ENCODE measurements around the gene TSSK6.

Gene TSSK6

GRCh38 chr19:19514881-19515641 is at the start of gene TSSK6:
TSSK6 (minus strand) TSS chr19:19515548; CDS start chr19:19515427, 121 bp downstream.
- Mint-ChIP-seq H3K27me3 (no peaks in the 10 kb centered on the region), H3K27ac (peak within 1 kb of the TSS; percentile 92), H3K9me3 (no peaks in the 10 kb centered on the region), H3K4me3 (peak within 1 kb of the TSS; percentile 92), H3K4me1 (peaks cover 27% of the 10 kb centered on the region), H3K36me3 (ENCODE audit: low read depth) (peaks cover 13% of the 10 kb centered on the region)
- ATAC-seq: no peak
- DNase-seq: no peak

DNA sequence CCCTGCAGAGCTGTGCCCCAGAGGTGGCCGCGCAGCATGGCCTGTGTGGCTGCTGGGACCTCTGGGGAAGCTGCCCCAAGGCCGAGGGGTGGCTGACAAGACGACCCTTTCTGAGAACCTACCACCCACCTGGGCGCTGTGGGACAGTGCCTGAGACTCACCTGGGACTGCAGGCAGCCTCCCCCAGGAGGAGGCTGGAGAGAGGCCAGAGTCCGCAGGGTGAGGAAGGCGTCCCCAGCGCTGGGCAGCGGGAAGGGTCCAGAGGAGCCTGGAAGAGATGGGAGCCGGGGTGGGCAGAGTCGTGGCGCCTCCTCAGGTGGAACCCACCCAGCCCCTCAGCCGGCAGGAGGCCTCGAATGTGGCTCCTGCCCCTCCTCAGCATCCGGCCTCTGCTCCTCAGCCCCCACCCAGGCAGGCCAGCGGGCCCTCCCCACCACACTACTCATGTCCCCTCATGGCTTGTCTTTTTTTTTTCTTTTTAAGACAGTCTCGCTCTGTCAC is 48.0 kb upstream of the TSSK6 start:
- Mint-ChIP-seq H3K4me3 (no peak overlapping the region), H3K36me3 (ENCODE audit: low read depth) (peaks cover 6% of the 10 kb centered on the region), H3K4me1 (no peaks in the 10 kb centered on the region), H3K27ac (no peak overlapping the region), H3K27me3 (no peaks in the 10 kb centered on the region), H3K9me3 (no peaks in the 10 kb centered on the region)
- ATAC-seq: no peak
- DNase-seq: no peak

DNA sequence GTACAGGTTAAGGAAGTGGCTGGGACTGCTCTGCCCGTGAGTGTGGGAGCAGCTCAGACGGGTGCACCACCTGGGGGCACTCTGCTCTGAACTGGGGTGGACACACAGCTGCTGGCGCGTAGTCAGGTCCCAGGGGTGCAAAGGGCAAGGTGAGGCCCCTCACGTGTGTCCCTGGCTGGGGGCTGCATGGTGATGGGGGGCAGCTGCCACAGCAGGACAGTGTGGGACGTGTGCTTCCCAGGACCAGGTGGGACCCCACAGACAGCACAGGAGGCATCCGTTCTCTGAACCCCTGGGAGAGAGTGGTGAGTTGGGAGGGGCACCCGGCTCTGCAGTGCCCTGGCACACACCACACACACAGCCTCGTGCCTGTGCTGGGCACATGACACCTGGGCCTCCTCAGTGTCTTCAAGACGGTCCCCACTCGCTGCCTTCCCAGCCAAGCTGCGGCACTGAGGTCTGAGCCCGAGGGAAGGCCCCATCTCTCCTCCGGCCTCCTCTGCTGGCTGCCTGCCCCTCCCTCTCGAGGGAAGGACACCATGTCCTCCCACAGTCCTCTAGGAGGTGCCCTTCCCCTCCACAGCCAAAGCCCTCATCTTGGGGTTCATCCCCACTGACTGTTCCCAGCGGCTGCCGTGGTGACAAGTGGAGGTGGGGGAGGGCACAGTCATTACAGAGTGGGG is 47.5 kb upstream of the TSSK6 start:
- Mint-ChIP-seq H3K4me1 (no peaks in the 10 kb centered on the region), H3K4me3 (no peak overlapping the region), H3K27ac (no peak overlapping the region), H3K9me3 (no peaks in the 10 kb centered on the region), H3K36me3 (ENCODE audit: low read depth) (peaks cover 6% of the 10 kb centered on the region), H3K27me3 (no peaks in the 10 kb centered on the region)
- peak; percentile 56 for ATAC-seq
- DNase-seq: peak; percentile 28

DNA sequence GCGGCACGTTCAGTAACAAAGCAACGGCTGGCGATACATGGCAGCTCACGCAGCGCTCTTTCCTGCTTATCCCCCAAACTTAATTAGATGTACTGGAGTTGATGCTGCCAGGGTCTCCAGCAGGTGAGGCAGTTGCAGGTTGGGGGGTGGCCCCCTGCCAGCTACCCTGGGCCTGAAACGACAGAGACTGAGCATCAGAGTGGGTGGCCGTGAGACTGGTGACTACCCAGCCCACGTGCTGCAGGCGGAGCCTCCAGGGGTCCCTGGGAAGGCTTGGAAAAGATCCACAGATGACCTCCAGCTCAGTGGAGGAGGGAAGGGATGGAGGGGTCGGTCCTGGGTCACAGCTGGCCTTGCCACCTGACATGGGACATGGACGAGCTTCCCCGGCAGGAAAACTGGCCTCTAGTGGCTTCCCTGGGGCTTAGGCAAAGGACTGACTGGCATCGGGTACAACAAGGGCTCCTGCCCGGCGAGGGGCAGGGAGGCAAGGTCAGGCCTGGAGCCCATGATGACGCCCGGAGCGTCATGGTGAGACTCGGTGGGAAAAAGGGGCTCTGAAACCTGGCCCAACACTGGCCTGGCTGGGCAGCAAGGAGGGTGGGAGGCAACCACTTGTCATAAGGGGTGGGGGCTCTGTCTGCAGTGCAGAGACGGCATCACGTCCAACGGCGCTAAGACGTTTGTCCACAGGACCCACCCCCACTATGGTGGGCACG is 46.8 kb upstream of the TSSK6 start:
- Mint-ChIP-seq H3K4me1 (no peaks in the 10 kb centered on the region), H3K27ac (no peak overlapping the region), H3K4me3 (no peak overlapping the region), H3K36me3 (ENCODE audit: low read depth) (peaks cover 6% of the 10 kb centered on the region), H3K9me3 (no peaks in the 10 kb centered on the region), H3K27me3 (no peaks in the 10 kb centered on the region)
- ATAC-seq: no peak
- DNase-seq: no peak

GRCh38 chr19:19559931-19560330 is 44.6 kb upstream of the TSSK6 start:
- H3K27me3 Mint-ChIP-seq: no peaks in the 10 kb centered on the region
- peaks cover 6% of the 10 kb centered on the region for H3K36me3 Mint-ChIP-seq (ENCODE audit: low read depth)
- H3K4me1 Mint-ChIP-seq: no peaks in the 10 kb centered on the region
- no peak overlapping the region for H3K27ac Mint-ChIP-seq
- no peaks in the 10 kb centered on the region for H3K9me3 Mint-ChIP-seq
- H3K4me3 Mint-ChIP-seq: no peak overlapping the region
- no peak for ATAC-seq
- no peak for DNase-seq

DNA sequence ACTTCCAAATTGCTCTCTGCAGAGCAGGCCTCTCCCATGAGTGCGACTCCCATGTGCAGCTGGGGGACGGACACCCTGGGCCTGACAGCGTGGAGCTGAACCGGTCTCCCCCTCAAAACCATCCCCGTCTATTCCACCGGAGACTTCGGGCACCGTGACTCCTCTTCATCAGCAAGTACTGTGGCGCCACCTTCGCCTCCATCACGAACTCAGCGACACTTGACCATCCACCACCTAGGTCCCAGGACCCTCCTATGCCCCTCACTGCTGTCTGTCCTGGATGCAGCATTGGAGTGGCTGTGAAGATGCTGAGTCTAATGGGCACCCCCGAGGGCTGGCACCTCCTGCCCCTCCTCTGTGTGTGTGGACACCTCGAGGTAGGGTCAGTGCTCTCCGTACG is 43.3 kb upstream of the TSSK6 start:
- H3K9me3 Mint-ChIP-seq: no peaks in the 10 kb centered on the region
- DNase-seq (no peak), ATAC-seq (no peak)
- no peak overlapping the region for H3K27ac Mint-ChIP-seq
- no peaks in the 10 kb centered on the region for H3K36me3 Mint-ChIP-seq (ENCODE audit: low read depth)
- H3K4me3 Mint-ChIP-seq: no peak overlapping the region
- no peaks in the 10 kb centered on the region for H3K4me1 Mint-ChIP-seq
- no peaks in the 10 kb centered on the region for H3K27me3 Mint-ChIP-seq

DNA sequence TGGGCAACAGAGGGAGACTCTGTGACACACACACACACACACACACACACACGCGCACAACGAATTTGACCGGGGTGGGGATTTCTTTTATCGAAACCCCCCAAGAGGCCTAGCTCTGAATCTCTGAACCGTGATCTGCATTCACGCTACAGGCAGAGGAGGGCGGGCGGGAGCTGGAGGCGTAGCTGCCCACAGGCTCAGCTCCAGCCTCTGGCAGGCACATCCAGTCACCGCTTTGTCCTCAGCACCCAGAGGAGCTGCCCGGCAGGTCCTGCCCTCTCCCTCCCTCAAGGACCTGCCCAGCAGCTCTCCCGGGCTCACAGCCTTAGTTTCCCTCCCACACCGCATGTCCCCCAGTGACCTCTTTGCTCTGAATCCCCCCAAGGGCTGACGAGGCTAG is 42.7 kb upstream of the TSSK6 start:
- ATAC-seq: no peak
- DNase-seq: no peak
- H3K27me3 Mint-ChIP-seq: no peaks in the 10 kb centered on the region
- H3K36me3 Mint-ChIP-seq (ENCODE audit: low read depth): no peaks in the 10 kb centered on the region
- no peaks in the 10 kb centered on the region for H3K4me1 Mint-ChIP-seq
- H3K27ac Mint-ChIP-seq: no peak overlapping the region
- no peak overlapping the region for H3K4me3 Mint-ChIP-seq
- H3K9me3 Mint-ChIP-seq: no peaks in the 10 kb centered on the region

GRCh38 chr19:19554074-19555023 is 39.0 kb upstream of the TSSK6 start:
- peak; percentile 70 for ATAC-seq
- Mint-ChIP-seq H3K9me3 (no peaks in the 10 kb centered on the region), H3K27me3 (no peaks in the 10 kb centered on the region), H3K36me3 (ENCODE audit: low read depth) (no peaks in the 10 kb centered on the region), H3K4me1 (no peaks in the 10 kb centered on the region), H3K4me3 (no peak overlapping the region), H3K27ac (no peak overlapping the region)
- DNase-seq: peak; percentile 78

DNA sequence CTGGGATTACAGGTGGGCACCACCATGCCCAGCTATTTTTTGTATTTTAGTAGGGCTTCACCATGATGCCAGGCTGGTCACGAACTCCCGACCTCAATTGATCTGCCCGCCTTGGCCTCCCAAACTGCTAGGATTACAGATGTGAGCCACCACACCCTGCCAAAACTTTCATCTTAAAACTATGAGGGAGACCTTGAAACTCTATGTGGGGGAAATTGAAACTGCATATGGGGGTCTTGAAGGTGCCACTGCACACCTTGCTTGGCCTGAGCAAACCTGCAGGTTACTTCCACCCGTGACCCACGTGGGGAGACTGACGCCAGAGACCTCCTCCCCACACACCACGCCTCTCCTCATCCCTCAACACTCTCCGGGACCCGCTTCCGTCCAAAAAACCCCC is 38.3 kb upstream of the TSSK6 start:
- DNase-seq: no peak
- Mint-ChIP-seq H3K9me3 (no peaks in the 10 kb centered on the region), H3K4me3 (no peak overlapping the region), H3K27ac (no peak overlapping the region), H3K36me3 (ENCODE audit: low read depth) (no peaks in the 10 kb centered on the region), H3K27me3 (peaks cover 3% of the 10 kb centered on the region), H3K4me1 (no peaks in the 10 kb centered on the region)
- no peak for ATAC-seq

GRCh38 chr19:19552798-19553197 is 37.5 kb upstream of the TSSK6 start:
- no peak overlapping the region for H3K4me3 Mint-ChIP-seq
- no peaks in the 10 kb centered on the region for H3K4me1 Mint-ChIP-seq
- no peak for ATAC-seq

DNA sequence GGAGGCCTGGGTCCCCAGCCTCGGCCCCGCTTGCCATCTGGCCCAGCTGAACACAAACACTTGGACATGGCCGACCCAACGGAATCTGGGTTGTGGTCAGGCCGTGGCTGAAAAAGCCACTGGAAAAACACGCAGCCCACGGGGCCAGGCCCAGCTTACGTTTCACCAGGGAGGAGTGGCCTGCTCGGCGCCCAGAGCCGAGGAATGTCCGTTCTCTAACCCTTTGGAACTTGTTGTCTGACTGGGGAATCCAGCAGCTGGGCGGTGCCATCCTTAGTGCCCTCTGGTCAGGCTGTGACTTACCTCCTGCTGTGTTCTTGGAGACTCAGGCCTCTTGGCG is 36.5 kb upstream of the TSSK6 start:
- Mint-ChIP-seq H3K27me3 (peaks cover 3% of the 10 kb centered on the region), H3K27ac (no peak overlapping the region), H3K4me1 (no peaks in the 10 kb centered on the region), H3K4me3 (no peak overlapping the region), H3K9me3 (no peaks in the 10 kb centered on the region), H3K36me3 (ENCODE audit: low read depth) (no peaks in the 10 kb centered on the region)
- ATAC-seq: no peak
- DNase-seq: no peak

More at GRCh38 chr19:19552798-19553197, 37.5 kb upstream of the TSSK6 start:
- Mint-ChIP-seq H3K9me3 (no peaks in the 10 kb centered on the region), H3K36me3 (ENCODE audit: low read depth) (no peaks in the 10 kb centered on the region), H3K27ac (no peak overlapping the region), H3K27me3 (peaks cover 3% of the 10 kb centered on the region)
- DNase-seq: peak; percentile 44

DNA sequence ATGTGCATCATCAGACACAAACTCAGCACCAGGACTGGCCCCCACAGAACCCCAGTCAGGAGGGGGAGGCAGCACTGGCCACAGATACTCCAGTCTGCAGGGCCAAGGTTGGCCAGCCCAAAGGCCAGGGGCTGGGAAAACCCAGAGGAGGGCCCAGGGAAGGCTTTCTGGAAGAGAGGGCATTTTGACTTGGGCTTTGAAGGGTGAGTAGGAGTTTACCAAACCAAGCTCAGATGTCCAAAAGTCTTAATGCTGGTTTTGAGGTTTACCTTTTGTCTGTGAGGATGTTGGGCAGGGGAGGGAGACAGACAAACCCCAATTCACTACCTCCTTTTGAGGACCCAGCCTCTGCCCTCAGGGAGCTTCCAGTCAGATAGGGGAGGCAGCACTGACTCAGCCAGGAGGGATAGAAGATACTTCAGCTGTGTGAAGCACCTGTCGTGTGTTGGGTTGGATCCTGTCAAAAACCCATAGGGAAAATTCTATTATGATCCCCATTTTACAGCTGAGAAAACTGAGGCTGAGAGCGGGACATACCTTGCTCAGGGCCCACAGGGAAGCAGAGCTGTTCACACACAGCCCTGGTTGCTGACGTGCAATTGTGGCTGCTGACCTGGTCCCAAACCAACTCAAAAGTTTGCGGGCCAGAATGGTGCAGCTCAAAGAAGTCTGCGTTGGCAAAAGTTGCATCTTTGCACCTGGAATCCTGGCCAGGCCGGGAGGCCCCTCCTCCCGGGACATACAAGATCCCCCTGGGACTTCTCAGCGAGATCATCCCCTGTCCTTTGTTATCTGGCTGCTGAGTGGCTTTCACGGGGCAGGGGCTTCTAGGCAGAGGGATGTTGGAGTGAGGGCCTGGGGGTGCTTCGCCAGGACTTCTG is 35.9 kb upstream of the TSSK6 start:
- DNase-seq (no peak), ATAC-seq (no peak)
- Mint-ChIP-seq H3K27me3 (peaks cover 3% of the 10 kb centered on the region), H3K9me3 (no peaks in the 10 kb centered on the region), H3K4me1 (no peaks in the 10 kb centered on the region), H3K27ac (no peak overlapping the region), H3K36me3 (ENCODE audit: low read depth) (no peaks in the 10 kb centered on the region), H3K4me3 (no peak overlapping the region)

GRCh38 chr19:19550485-19550929 is 35.2 kb upstream of the TSSK6 start:
- Mint-ChIP-seq H3K27me3 (peaks cover 3% of the 10 kb centered on the region), H3K36me3 (ENCODE audit: low read depth) (no peaks in the 10 kb centered on the region), H3K4me1 (no peaks in the 10 kb centered on the region), H3K9me3 (no peaks in the 10 kb centered on the region), H3K27ac (no peak overlapping the region), H3K4me3 (no peak overlapping the region)
- no peak for DNase-seq
- ATAC-seq: no peak

All from activated naive CD8-positive, alpha-beta T cell treated with anti-CD3 and anti-CD28 coated beads, Interleukin-2, amount 50 U/mL, for 24 hours (primary cell).